ENCODE data around the gene KCNK5. TPM values are rescaled to one million over a fixed set of nuclear protein-coding genes. Genes with fewer than 3 reads are reported as not detected.

The KCNK5 gene
- total RNA-seq, 2 experiments from 2014 or later, result 0.30 to 0.47 TPM

DNA sequence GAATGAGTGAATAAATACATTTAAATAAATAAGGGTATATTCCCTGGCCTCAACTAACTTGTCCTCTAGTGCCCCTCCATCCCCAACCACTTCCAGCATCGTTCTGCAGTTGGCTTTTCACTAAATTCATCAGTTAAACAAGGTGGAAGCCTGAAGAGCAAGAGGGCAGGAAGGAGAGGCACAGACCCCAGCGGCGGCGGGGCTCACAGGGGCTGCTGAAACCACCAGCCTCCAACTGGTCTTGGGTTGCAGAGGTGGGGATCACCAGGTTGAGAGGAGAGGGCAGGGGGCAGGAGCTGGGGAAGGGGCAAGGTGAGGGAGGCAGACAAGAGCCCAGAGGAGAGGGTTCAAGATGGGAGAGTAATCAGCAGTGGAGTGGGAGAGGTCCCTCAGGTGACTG, 27.1 kb downstream of the KCNK5 start:
- Histone ChIP-seq H3K36me3 (ENCODE audit: insufficient read depth, low read length) (no peaks in the 10 kb centered on the region), H3K27me3 (ENCODE audit: control insufficient read depth in 1 of 2, insufficient read depth in 2 of 2, low read length in 2 of 2) (no peaks in the 10 kb centered on the region), H3K4me1 (ENCODE audit: insufficient read depth, low read length) (no peaks in the 10 kb centered on the region), H3K4me3 (ENCODE audit: low read length) (no peak overlapping the region), H3K9me3 (ENCODE audit: control insufficient read depth in 1 of 2, insufficient read depth in 1 of 2, low read length in 2 of 2) (no peaks in the 10 kb centered on the region), H3K27ac (ENCODE audit: low read depth in 1 of 2, low read length in 2 of 2) (no peak overlapping the region)
- TF ChIP-seq, protein P1, sequence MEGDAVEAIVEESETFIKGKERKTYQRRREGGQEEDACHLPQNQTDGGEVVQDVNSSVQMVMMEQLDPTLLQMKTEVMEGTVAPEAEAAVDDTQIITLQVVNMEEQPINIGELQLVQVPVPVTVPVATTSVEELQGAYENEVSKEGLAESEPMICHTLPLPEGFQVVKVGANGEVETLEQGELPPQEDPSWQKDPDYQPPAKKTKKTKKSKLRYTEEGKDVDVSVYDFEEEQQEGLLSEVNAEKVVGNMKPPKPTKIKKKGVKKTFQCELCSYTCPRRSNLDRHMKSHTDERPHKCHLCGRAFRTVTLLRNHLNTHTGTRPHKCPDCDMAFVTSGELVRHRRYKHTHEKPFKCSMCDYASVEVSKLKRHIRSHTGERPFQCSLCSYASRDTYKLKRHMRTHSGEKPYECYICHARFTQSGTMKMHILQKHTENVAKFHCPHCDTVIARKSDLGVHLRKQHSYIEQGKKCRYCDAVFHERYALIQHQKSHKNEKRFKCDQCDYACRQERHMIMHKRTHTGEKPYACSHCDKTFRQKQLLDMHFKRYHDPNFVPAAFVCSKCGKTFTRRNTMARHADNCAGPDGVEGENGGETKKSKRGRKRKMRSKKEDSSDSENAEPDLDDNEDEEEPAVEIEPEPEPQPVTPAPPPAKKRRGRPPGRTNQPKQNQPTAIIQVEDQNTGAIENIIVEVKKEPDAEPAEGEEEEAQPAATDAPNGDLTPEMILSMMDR (IDR thresholded peaks at IDR 0.05), result no peak
- Mint-ChIP-seq H3K27me3 (no peaks in the 10 kb centered on the region), H3K4me1 (ENCODE audit: low read depth) (no peaks in the 10 kb centered on the region), H3K9me3 (no peaks in the 10 kb centered on the region), H3K36me3 (ENCODE audit: low read depth) (no peaks in the 10 kb centered on the region), H3K27ac (no peak overlapping the region), H3K4me3 (no peak overlapping the region)
- ATAC-seq (ENCODE audit: poor library complexity) (no peak), DNase-seq (no peak)
- POLR2A ChIA-PET, result no interaction called here
- intact Hi-C loops (cut with DNase I, micrococcal nuclease), result no loop called here
- CTCF ChIA-PET, result no interaction called here

GRCh38 chr6:39200498-39201020, 28.7 kb downstream of the KCNK5 start:
- Histone ChIP-seq H3K27me3 (ENCODE audit: control insufficient read depth in 1 of 2, insufficient read depth in 2 of 2, low read length in 2 of 2) (no peaks in the 10 kb centered on the region), H3K27ac (ENCODE audit: low read depth in 1 of 2, low read length in 2 of 2) (no peak overlapping the region), H3K36me3 (ENCODE audit: insufficient read depth, low read length) (no peaks in the 10 kb centered on the region), H3K4me1 (ENCODE audit: insufficient read depth, low read length) (no peaks in the 10 kb centered on the region), H3K9me3 (ENCODE audit: control insufficient read depth in 1 of 2, insufficient read depth in 1 of 2, low read length in 2 of 2) (no peaks in the 10 kb centered on the region), H3K4me3 (ENCODE audit: low read length) (no peak overlapping the region)
- Mint-ChIP-seq H3K27me3 (no peaks in the 10 kb centered on the region), H3K36me3 (ENCODE audit: low read depth) (no peaks in the 10 kb centered on the region), H3K4me1 (ENCODE audit: low read depth) (no peaks in the 10 kb centered on the region), H3K27ac (no peak overlapping the region), H3K9me3 (no peaks in the 10 kb centered on the region), H3K4me3 (no peak overlapping the region)
- ChIA-PET CTCF (no interaction called here), POLR2A (no interaction called here)
- ATAC-seq (ENCODE audit: poor library complexity) (no peak), DNase-seq (no peak)
- intact Hi-C loops (cut with DNase I, micrococcal nuclease), result no loop called here
- TF ChIP-seq, protein P1 (IDR thresholded peaks at IDR 0.05), result no peak

- Histone ChIP-seq H3K27me3 (ENCODE audit: control insufficient read depth in 1 of 2, insufficient read depth in 2 of 2, low read length in 2 of 2) (no peaks in the 10 kb centered on the region), H3K4me1 (ENCODE audit: insufficient read depth, low read length) (no peaks in the 10 kb centered on the region), H3K4me3 (ENCODE audit: low read length) (no peak overlapping the region), H3K9me3 (ENCODE audit: control insufficient read depth in 1 of 2, insufficient read depth in 1 of 2, low read length in 2 of 2) (no peaks in the 10 kb centered on the region), H3K36me3 (ENCODE audit: insufficient read depth, low read length) (no peaks in the 10 kb centered on the region), H3K27ac (ENCODE audit: low read depth in 1 of 2, low read length in 2 of 2) (no peak overlapping the region)
- intact Hi-C loops (cut with DNase I, micrococcal nuclease), result no loop called here
- CTCF ChIA-PET, result no interaction called here
- no peaks in the 10 kb centered on the region for H3K36me3 Mint-ChIP-seq (ENCODE audit: low read depth)
- H3K9me3 Mint-ChIP-seq, result no peaks in the 10 kb centered on the region
- POLR2A ChIA-PET, result no interaction called here
- H3K4me1 Mint-ChIP-seq (ENCODE audit: low read depth), result no peaks in the 10 kb centered on the region
- no peak overlapping the region for H3K27ac Mint-ChIP-seq
- no peak overlapping the region for H3K4me3 Mint-ChIP-seq
- no peaks in the 10 kb centered on the region for H3K27me3 Mint-ChIP-seq
- no peak for ATAC-seq (ENCODE audit: poor library complexity)
- DNase-seq, result no peak
- TF ChIP-seq, protein P1 (IDR thresholded peaks at IDR 0.05), result no peak
These were observed 29.3 kb downstream of the KCNK5 start for GRCh38 chr6:39199976-39200375.

Data from CD4-positive, alpha-beta T cell (primary cell).